Fibroblast of pulmonary artery (primary cell): ENCODE results near the gene MC5R.
A peak's percentile ranks its signal among the peaks of the same experiment; 100 is the strongest.

Source experiments
- DNase-seq: peaks from one replicate; pipeline ENCODE4 v3.0.0-alpha.2; 2010; ENCODE audit warnings: low read depth
- H3K4me3 ChIP-seq: replicated peaks from 2 replicates; pipeline ENCODE4 v1.5.1; 2011; ENCODE audit warnings: low read depth, mild to moderate bottlenecking, control low read depth, low read length, moderate library complexity
- TF ChIP-seq, protein P1 (sequence below): IDR thresholded peaks from 2 replicates; pipeline ENCODE4 v1.5.1; 2011; ENCODE audit warnings: mild to moderate bottlenecking, control low read depth, low read length, inconsistent platforms; ENCODE audit errors: missing control alignments

The MC5R gene

DNA sequence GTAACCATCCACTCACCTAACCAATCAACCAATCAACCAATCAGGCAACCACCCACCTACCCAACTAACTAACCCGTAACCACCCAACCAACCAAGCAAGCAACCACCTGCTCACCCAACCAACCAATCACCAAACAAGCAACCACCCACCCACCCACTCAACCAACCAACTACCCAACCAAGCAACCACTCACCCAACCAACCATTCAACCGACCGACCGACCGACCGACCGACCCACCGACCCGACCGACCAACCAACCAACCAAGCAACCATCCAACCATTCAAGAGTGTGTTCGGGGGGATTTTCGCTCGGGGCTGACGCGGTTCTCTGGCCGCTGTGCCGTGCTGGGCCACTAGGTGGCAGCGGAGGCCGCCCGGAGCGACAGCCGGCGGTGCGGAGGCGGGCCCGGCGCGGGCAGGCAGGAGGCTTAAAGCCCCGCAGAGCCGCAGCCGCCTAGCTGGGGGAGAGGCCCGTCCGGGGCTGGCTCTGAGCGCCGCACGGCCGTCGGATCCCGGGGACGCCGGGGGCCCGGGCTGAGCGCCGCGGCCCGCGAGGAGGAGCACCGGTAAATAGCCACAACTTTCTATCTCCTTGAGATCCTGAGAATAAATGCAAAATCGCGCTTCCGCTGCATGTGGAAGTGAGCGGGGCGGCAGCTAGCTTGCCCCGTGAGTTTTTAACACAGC, at the start of gene MC5R:
Gene MC5R (plus strand): TSS at position 443 of the 689 bp plus-strand sequence. CDS start 1,617 bp downstream, outside the sequence.
- H3K4me3 ChIP-seq = no peak within 1 kb of the TSS
- TF ChIP-seq, protein P1, sequence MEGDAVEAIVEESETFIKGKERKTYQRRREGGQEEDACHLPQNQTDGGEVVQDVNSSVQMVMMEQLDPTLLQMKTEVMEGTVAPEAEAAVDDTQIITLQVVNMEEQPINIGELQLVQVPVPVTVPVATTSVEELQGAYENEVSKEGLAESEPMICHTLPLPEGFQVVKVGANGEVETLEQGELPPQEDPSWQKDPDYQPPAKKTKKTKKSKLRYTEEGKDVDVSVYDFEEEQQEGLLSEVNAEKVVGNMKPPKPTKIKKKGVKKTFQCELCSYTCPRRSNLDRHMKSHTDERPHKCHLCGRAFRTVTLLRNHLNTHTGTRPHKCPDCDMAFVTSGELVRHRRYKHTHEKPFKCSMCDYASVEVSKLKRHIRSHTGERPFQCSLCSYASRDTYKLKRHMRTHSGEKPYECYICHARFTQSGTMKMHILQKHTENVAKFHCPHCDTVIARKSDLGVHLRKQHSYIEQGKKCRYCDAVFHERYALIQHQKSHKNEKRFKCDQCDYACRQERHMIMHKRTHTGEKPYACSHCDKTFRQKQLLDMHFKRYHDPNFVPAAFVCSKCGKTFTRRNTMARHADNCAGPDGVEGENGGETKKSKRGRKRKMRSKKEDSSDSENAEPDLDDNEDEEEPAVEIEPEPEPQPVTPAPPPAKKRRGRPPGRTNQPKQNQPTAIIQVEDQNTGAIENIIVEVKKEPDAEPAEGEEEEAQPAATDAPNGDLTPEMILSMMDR = peak; percentile 52
- DNase-seq = peak; percentile 44

GRCh38 chr18:13775058-13775457, 48.9 kb upstream of the MC5R start:
- DNase-seq = no peak
- H3K4me3 ChIP-seq = no peak overlapping the region
- TF ChIP-seq, protein P1 = no peak

DNA sequence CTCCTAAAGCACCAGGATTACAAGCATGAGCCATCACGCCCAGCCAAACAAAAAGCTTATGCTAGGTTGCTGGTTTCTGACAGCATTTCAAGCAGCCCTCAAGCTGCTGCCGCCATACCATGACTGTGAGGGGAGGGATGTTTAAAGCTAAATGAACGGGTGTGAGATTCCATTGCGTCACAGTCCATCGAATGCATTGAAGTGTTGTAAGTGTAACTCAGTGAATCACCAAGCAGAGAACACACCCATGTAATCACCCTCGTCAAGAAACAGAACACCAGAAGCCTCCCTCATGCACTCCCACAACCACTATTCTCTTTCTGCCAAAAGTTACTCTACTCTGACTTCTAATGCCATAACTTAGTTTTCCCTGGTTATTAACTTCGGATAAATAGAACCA, 32.8 kb upstream of the MC5R start:
- TF ChIP-seq, protein P1 = no peak
- H3K4me3 ChIP-seq = no peak overlapping the region
- peak; percentile 18 for DNase-seq

- TF ChIP-seq, protein P1 = no peak
- no peak for DNase-seq
- no peak overlapping the region for H3K4me3 ChIP-seq
Measured at GRCh38 chr18:13793819-13794218, 30.1 kb upstream of the MC5R start.

GRCh38 chr18:13796515-13796914, 27.4 kb upstream of the MC5R start:
- TF ChIP-seq, protein P1 = no peak
- no peak for DNase-seq
- no peak overlapping the region for H3K4me3 ChIP-seq

DNA sequence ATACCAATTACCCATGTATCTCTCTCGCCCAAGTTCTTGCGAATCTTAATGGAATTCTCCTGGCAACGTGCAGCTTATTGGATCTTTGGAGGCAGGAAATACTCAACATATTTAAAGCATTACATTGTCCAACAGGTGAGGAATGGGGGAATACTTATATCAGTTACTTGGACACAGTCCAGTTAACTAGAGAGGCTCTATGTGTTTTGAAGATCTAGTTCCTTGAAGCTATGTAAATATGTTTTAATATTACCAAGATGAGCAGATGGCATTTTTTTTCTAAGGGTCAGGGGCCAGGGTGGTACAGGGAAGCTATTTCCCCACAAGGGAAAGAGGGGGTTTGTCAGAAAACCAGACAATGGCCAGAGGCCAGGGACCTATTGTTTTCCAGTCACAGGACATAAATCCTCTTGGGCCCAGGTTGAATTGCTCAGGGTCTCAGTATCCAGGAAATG, 26.8 kb upstream of the MC5R start:
- TF ChIP-seq, protein P1 = no peak
- DNase-seq = peak; percentile 21
- H3K4me3 ChIP-seq = no peak overlapping the region

- TF ChIP-seq, protein P1 = no peak
- H3K4me3 ChIP-seq = no peak overlapping the region
- DNase-seq = no peak
Measured at GRCh38 chr18:13799396-13799795, 24.6 kb upstream of the MC5R start.
